Skeletal muscle tissue (tissue), 4 donors: Measurements from ENCODE around the gene LARGE1. TPM values are rescaled to one million over a fixed set of nuclear protein-coding genes. Genes with fewer than 3 reads are reported as not detected.

ENCODE experiments used
- H3K27ac ChIP-seq: one replicate; pipeline ENCODE4 v1.7.0; 2013; ENCODE audit warnings: mild to moderate bottlenecking, low read depth, low read length, inconsistent platforms
- H3K27me3 ChIP-seq, 3 donors: one replicate each; pipeline ENCODE4 v1.7.0; 2013; ENCODE audit warnings: low read length in 3 of 3; ENCODE audit not compliant: control insufficient read depth in 3 of 3, insufficient read depth in 3 of 3
- H3K36me3 ChIP-seq, 3 donors: one replicate each; pipeline ENCODE4 v1.7.0; 2013; ENCODE audit warnings: low read length in 3 of 3; ENCODE audit not compliant: control insufficient read depth in 3 of 3, insufficient read depth in 3 of 3
- H3K4me1 ChIP-seq, 3 donors: one replicate each; pipeline ENCODE4 v1.7.0; 2013; ENCODE audit warnings: low read length in 3 of 3, mild to moderate bottlenecking in 3 of 3; ENCODE audit not compliant: control insufficient read depth in 3 of 3, insufficient read depth in 3 of 3
- H3K4me3 ChIP-seq, 3 donors: one replicate each; pipeline ENCODE4 v1.7.0; 2013; ENCODE audit warnings: low read length in 3 of 3
- H3K9ac ChIP-seq, 3 donors: one replicate each; pipeline ENCODE4 v1.7.0; 2013; ENCODE audit warnings: low read length in 3 of 3, mild to moderate bottlenecking in 3 of 3, moderate library complexity in 2 of 3, low read depth in 1 of 3
- H3K9me3 ChIP-seq, 3 donors: one replicate each; pipeline ENCODE4 v1.7.0; 2013; ENCODE audit warnings: low read length in 3 of 3; ENCODE audit not compliant: control insufficient read depth in 3 of 3
- total RNA-seq: library from RNA; depleted of rRNA; stranded (reverse); fragments of >200 nt; gene quantifications from one replicate; pipeline ENCODE4 v1.2.3, GENCODE V29; 2014
- donor health status: Osteomylitis.

Gene LARGE1
- total RNA-seq, 1 donor from 2014 or later = 12.5 TPM

DNA sequence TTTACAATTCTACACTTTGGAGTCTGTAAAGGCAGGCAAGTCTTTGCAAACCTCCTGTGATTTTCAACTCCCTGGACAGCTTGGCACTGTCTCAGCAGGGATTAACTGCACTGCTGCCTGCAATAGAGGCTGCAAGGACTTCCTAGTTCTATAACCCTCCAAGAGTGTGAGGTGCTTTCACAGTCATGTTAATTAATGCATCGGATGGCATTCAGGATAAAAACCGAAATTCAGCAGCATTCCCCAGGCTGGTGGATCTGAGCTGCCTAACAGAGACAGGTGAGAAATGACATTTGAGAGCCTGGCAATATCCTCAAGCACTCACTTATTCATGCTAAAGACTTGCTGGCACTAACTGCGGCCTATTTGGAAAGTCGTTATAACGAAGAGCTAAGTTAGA, 85.0 kb downstream of the LARGE1 start:
- H3K27ac ChIP-seq = no peak overlapping the region
- H3K27me3 ChIP-seq = no peaks in the 10 kb centered on the region
- H3K9ac ChIP-seq = peak overlapping the region in 1 of 3 donors; percentile 35
- no peak overlapping the region for H3K4me3 ChIP-seq
- H3K36me3 ChIP-seq = no peaks in the 10 kb centered on the region
- H3K4me1 ChIP-seq = peaks cover 27 to 52% (median 37%) of the 10 kb centered on the region in 3 donors
- no peaks in the 10 kb centered on the region for H3K9me3 ChIP-seq

DNA sequence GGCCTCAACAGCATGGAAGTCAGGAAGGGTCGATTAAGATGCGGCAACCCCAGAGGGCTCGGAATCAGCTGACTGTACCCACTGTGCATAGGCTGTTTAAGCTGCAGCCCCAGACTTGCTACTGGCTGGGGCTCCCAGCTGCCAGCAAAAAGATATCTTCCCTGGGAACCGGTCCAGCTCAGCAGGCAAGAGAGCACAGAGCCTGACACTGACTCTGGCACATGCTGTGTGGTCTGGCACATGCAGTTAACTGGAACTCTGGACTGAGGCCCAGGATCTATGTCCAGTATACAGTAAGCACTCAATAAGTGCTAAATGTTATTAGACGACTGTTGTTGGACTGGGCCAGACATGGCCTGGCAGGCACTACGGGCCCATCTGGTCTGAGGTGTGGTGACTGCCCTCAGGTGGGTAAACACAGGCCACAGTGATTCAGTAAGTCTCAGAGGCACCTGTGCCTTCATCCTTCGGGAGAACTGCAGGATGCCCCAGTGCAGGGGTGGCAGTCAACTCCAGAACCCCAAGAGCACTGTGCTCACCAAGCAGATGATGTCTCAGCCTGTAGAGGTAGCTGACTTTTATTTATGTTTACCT, 87.6 kb downstream of the LARGE1 start:
- no peak overlapping the region for H3K27ac ChIP-seq
- peak overlapping the region in 1 of 3 donors; percentile 50 for H3K9ac ChIP-seq
- H3K4me1 ChIP-seq = peaks cover 27 to 57% (median 37%) of the 10 kb centered on the region in 3 donors

DNA sequence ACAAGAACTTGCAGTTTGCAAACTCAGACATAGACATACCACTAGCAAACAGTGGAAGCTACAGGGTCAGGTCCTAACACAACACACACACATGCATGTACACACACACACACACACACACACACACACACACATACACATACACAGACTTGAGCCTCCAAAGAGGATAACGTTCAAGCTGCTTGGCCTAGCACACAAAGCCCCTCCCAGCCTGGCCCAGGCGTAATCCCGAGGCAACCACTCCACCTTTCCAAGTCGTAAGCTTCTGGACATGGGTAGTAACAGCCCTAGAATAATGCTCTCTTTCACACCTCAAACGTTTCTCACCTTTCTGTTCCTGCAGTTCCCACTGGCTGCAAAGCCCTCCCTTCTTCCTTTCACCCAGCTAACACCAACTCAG, 88.6 kb downstream of the LARGE1 start:
- H3K27me3 ChIP-seq = no peaks in the 10 kb centered on the region
- H3K9ac ChIP-seq = no peak overlapping the region
- no peaks in the 10 kb centered on the region for H3K36me3 ChIP-seq
- no peak overlapping the region for H3K27ac ChIP-seq
- H3K4me3 ChIP-seq = no peak overlapping the region
- no peaks in the 10 kb centered on the region for H3K9me3 ChIP-seq
- peaks cover 25 to 52% (median 35%) of the 10 kb centered on the region in 3 donors for H3K4me1 ChIP-seq

More for the DNA sequence above, 87.6 kb downstream of the LARGE1 start:
- no peaks in the 10 kb centered on the region for H3K9me3 ChIP-seq
- H3K36me3 ChIP-seq = no peaks in the 10 kb centered on the region
- H3K27me3 ChIP-seq = no peaks in the 10 kb centered on the region
- peak overlapping the region in 1 of 3 donors; percentile 17 for H3K4me3 ChIP-seq

DNA sequence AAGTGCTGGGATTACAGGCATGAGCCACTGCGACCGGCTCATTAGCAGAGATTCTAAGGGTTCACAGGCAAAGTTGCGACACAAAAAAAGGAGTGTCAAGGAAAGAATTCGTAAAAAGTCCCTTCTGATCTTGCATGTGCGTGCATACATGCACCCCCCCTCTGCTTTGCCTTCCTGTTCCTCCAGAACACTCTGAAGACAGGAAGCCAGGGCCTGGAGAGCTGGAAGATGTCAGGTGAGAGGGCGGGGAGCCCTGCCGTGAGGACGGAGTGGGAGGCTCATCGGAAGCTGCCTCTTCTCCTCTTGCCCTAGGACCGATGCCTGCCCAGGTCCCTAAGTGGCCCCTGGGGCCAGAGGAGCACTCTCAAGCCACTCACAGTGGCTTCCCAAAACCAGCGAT, 89.1 kb downstream of the LARGE1 start:
- Histone ChIP-seq H3K27me3 (no peaks in the 10 kb centered on the region), H3K9me3 (no peaks in the 10 kb centered on the region), H3K27ac (no peak overlapping the region), H3K36me3 (no peaks in the 10 kb centered on the region), H3K9ac (no peak overlapping the region), H3K4me1 (peaks cover 21 to 48% (median 31%) of the 10 kb centered on the region in 3 donors), H3K4me3 (no peak overlapping the region)

DNA sequence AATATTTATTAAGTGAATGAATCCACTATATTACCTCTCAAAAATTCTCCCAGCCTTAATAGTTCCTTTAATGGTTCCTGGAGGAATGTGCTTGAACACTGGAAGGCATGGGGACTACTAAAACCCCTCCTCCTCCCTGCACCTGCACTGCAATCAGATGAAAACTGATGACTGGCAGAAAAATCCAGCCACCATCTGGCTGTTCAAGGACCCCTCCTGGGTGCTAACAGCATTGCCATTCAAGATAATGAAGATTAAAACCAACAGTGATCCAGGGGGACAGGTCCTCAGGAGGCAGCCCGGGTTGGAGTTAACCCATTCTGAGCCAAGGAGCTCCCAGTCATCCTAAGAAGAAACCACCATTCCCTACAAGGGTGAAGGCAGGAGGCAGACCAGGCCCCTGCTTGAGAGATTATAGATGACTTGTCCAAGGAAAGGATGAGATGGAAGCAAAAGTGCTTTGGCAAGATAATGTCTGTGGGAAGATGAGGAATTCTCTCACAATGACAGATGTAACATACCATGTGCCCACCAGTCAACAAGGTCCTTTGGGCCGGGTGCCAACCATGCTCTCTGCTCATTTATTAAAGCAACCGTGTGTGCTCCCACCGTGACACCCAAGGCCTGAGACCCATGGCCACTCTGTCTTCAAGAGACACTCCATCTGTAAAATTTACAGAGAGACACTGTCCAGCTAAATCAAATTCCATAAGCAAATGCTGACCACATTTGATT, 90.6 kb downstream of the LARGE1 start:
- no peaks in the 10 kb centered on the region for H3K9me3 ChIP-seq
- H3K9ac ChIP-seq = no peak overlapping the region
- H3K27me3 ChIP-seq = no peaks in the 10 kb centered on the region
- H3K27ac ChIP-seq = no peak overlapping the region
- H3K36me3 ChIP-seq = no peaks in the 10 kb centered on the region
- no peak overlapping the region for H3K4me3 ChIP-seq
- H3K4me1 ChIP-seq = peaks cover 21 to 45% (median 26%) of the 10 kb centered on the region in 3 donors

DNA sequence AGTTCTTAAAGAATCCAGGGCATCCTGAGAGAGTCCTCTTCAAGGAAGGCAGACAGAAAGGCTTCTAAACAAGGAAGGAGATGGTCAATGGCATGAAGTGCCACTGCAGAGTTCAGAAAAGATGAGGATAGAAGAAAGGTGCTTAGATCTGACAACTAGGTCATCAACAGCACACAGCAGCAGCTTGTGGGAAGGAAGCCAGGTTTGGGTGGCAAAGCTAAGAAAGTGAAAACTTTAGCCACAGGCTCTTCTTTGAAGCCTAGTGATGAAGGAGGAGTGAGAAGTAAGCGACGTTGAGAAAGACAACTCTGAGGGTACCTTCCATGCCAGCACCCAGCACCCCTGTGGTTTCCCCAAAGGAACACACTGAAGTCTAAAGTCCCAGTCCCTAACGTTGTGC, 92.0 kb downstream of the LARGE1 start:
- Histone ChIP-seq H3K27me3 (no peaks in the 10 kb centered on the region), H3K27ac (no peak overlapping the region), H3K4me3 (no peak overlapping the region), H3K9me3 (no peaks in the 10 kb centered on the region), H3K36me3 (no peaks in the 10 kb centered on the region), H3K4me1 (peaks cover 34 to 54% (median 34%) of the 10 kb centered on the region in 3 donors), H3K9ac (no peak overlapping the region)

DNA sequence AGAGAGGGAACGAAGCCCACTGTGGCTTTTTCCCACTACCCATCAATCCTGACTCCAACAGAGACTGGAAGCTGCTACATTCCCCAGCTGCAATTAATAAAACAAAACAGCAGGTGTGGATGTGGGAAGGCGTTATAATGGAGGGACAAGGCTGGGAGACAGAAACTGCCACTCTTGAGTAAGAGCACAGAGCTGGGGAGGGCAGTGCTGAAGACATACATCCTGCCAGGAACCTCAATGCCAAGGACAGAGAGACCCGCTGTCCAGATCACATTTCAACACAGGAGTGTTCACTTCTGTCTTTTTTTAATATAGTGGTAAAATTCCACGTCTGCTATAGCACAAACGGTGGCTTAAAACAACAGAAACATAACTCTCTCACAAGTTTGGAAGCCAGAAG, 94.5 kb downstream of the LARGE1 start:
- Histone ChIP-seq H3K27ac (no peak overlapping the region), H3K27me3 (no peaks in the 10 kb centered on the region), H3K4me3 (no peak overlapping the region), H3K4me1 (peaks cover 21 to 52% (median 35%) of the 10 kb centered on the region in 3 donors), H3K9ac (peak overlapping the region in 1 of 3 donors; percentile 17), H3K9me3 (no peaks in the 10 kb centered on the region), H3K36me3 (no peaks in the 10 kb centered on the region)

DNA sequence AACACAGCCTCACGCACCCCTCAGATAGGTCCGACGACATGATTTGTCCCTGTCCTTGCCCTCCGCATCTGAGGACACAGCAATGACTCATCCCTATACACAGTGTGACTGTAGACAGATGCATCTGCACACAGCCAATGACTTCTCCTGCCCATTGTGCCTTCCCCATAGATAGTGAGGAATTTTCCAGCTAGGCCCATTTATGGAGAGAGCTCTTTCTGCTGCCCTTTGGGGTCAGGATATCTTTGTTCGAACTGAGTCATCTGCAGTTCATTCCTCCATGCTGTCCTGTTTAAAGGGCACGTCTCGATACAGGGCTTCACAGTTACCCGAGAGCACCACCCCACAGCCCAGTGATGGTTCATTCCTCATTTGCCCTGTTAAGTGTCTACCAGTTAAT, 96.7 kb downstream of the LARGE1 start:
- no peak overlapping the region for H3K9ac ChIP-seq
- no peak overlapping the region for H3K4me3 ChIP-seq
- H3K9me3 ChIP-seq = no peaks in the 10 kb centered on the region
- H3K27me3 ChIP-seq = no peaks in the 10 kb centered on the region
- H3K4me1 ChIP-seq = peaks cover 21 to 45% (median 35%) of the 10 kb centered on the region in 3 donors
- H3K27ac ChIP-seq = peak overlapping the region; percentile 26
- no peaks in the 10 kb centered on the region for H3K36me3 ChIP-seq

DNA sequence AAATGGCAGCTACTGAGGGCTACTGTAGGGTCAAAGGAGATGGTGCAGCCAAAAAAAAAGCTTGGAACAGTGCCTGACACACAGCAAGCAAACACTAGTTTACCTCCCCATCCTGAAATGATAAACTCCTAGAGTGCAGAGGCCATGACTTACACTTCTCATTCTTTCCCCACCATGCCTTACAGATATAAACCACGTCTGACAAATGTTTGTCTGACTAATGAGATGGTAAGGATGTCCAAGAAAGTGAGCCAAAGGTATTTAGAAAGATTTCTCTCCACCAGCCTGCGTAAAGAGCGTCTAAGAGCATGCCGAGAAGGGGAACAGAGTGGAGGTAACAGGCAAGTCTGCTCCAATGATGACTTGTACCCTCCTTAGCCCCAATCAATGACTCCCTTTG, 99.0 kb downstream of the LARGE1 start:
- Histone ChIP-seq H3K4me3 (no peak overlapping the region), H3K9ac (no peak overlapping the region), H3K4me1 (peaks cover 21 to 37% (median 35%) of the 10 kb centered on the region in 3 donors), H3K9me3 (no peaks in the 10 kb centered on the region), H3K36me3 (no peaks in the 10 kb centered on the region), H3K27ac (no peak overlapping the region), H3K27me3 (no peaks in the 10 kb centered on the region)

DNA sequence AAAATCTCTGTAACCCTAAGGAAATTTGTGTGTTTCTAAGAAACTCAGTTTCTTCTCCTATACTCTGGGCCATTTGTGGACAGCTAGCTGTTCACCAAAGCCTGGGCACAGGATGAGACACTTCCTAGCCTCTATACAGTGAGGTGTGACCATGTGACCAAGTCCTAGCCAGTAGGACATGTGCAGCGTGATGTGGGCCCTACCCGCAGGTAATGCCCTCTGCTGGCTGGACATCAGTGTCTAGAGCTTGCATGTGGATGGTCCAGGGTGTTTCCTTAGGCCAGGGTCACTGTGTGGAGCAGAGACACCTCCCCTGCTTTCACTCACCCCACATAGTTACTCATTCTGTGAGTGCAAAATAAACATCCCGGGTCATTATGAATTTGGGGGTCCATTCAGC, 100.5 kb downstream of the LARGE1 start:
- peaks cover 11 to 26% (median 22%) of the 10 kb centered on the region in 3 donors for H3K4me1 ChIP-seq
- H3K36me3 ChIP-seq = no peaks in the 10 kb centered on the region
- H3K9ac ChIP-seq = no peak overlapping the region
- no peak overlapping the region for H3K4me3 ChIP-seq
- H3K9me3 ChIP-seq = no peaks in the 10 kb centered on the region
- H3K27ac ChIP-seq = no peak overlapping the region
- no peaks in the 10 kb centered on the region for H3K27me3 ChIP-seq
